GM23338 (cell line): ENCODE measurements around the gene TTLL3. TPM values are rescaled to one million over a fixed set of nuclear protein-coding genes. Genes with fewer than 3 reads are reported as not detected.

ENCODE experiments used
- ATAC-seq: fragments of 200-7000 bp; cut with Tn5 transposase; 3 replicates; pipeline ENCODE4 v1.9.1; 2020
- DNase-seq: peaks from one replicate; pipeline ENCODE4 v3.0.0-alpha.2; 2015; ENCODE audit warnings: low spot score
- H2AFZ ChIP-seq: fragments of 200-600 bp; sonication (generic); 2 replicates; pipeline ENCODE4 v1.8.0; 2016; ENCODE audit warnings: antibody characterized with exemption, mild to moderate bottlenecking, moderate library complexity
- H3F3A ChIP-seq: fragments of 200-600 bp; sonication (generic); replicated peaks from 2 replicates; pipeline ENCODE4 v1.8.0; 2017; ENCODE audit warnings: antibody characterized with exemption, mixed run types, low read depth
- H3K27ac ChIP-seq: fragments of 200-600 bp; sonication (generic); 2 replicates; pipeline ENCODE4 v1.6.1; 2016; ENCODE audit warnings: low read depth
- H3K27me3 ChIP-seq: fragments of 200-600 bp; sonication (generic); 2 replicates; pipeline ENCODE4 v1.8.0; 2016; ENCODE audit warnings: mild to moderate bottlenecking, mixed run types, moderate library complexity; ENCODE audit not compliant: insufficient read depth
- H3K36me3 ChIP-seq: fragments of 200-600 bp; sonication (generic); 2 replicates; pipeline ENCODE4 v1.8.0; 2016; ENCODE audit warnings: mild to moderate bottlenecking; ENCODE audit not compliant: insufficient read depth
- H3K4me1 ChIP-seq: fragments of 200-600 bp; sonication (generic); 2 replicates; pipeline ENCODE4 v1.8.0; 2016; ENCODE audit warnings: mild to moderate bottlenecking, moderate library complexity; ENCODE audit not compliant: insufficient read depth
- H3K4me2 ChIP-seq: fragments of 200-600 bp; sonication (generic); 2 replicates; pipeline ENCODE4 v1.7.1; 2017; ENCODE audit warnings: mixed run types
- H3K4me3 ChIP-seq: fragments of 200-600 bp; sonication (generic); 2 replicates; pipeline ENCODE4 v1.6.1; 2016; ENCODE audit warnings: mixed run types
- H3K79me2 ChIP-seq: fragments of 200-600 bp; sonication (generic); replicated peaks from 2 replicates; pipeline ENCODE4 v1.8.0; 2017; ENCODE audit warnings: mild to moderate bottlenecking; ENCODE audit not compliant: insufficient read depth
- H3K9me2 ChIP-seq: fragments of 200-600 bp; sonication (generic); 2 replicates; pipeline ENCODE4 v1.8.0; 2017; ENCODE audit not compliant: insufficient read depth
- H4K20me1 ChIP-seq: fragments of 200-600 bp; sonication (generic); replicated peaks from 2 replicates; pipeline ENCODE4 v1.8.0; 2017; ENCODE audit warnings: mild to moderate bottlenecking; ENCODE audit not compliant: insufficient read depth
- H3K27ac Mint-ChIP-seq: 2 replicates; pipeline ENCODE4 v1.8.0; 2020; ENCODE audit warnings: inconsistent platforms, mild to moderate bottlenecking, moderate library complexity, mixed read lengths
- H3K27me3 Mint-ChIP-seq: 3 replicates; pipeline ENCODE4 v1.8.0; 2022; ENCODE audit warnings: low read depth, mild to moderate bottlenecking, moderate library complexity, mixed read lengths, inconsistent platforms; ENCODE audit not compliant: insufficient read depth, poor library complexity
- H3K36me3 Mint-ChIP-seq: 3 replicates; pipeline ENCODE4 v1.8.0; 2021; ENCODE audit warnings: low read depth, mild to moderate bottlenecking, inconsistent platforms, moderate library complexity, mixed read lengths
- H3K4me1 Mint-ChIP-seq: 3 replicates; pipeline ENCODE4 v1.8.0; 2020; ENCODE audit warnings: mild to moderate bottlenecking, inconsistent platforms, mixed read lengths
- H3K4me3 Mint-ChIP-seq: 3 replicates; pipeline ENCODE4 v1.8.0; 2021; ENCODE audit warnings: moderate library complexity, mild to moderate bottlenecking, inconsistent platforms, mixed read lengths
- H3K9me3 Mint-ChIP-seq: 3 replicates; pipeline ENCODE4 v1.8.0; 2020; ENCODE audit warnings: moderate library complexity, mild to moderate bottlenecking, inconsistent platforms, mixed read lengths
- CREB1 ChIP-seq: fragments of 250-450 bp; sonication (Bioruptor Pico); IDR thresholded peaks from 2 replicates; pipeline ENCODE4 v1.5.0; 2020; ENCODE audit warnings: low read depth, mild to moderate bottlenecking, moderate library complexity
- CTCF ChIP-seq, 2 experiments: fragments of 200-600 bp in 1 of 2; sonication (generic) in 1 of 2; conservative IDR thresholded peaks; 2 replicates each; pipeline versions ENCODE4 v1.5.1 to v1.6.1; 2016 to 2017; ENCODE audit warnings: antibody characterized with exemption in 2 of 2, low read depth in 2 of 2, mild to moderate bottlenecking in 2 of 2, moderate library complexity in 1 of 2
- EZH2 ChIP-seq: fragments of 200-600 bp; sonication (generic); IDR thresholded peaks from one replicate; pipeline ENCODE4 v1.8.0; 2017; ENCODE audit warnings: antibody characterized with exemption, mild to moderate bottlenecking, low read depth; ENCODE audit not compliant: unreplicated experiment
- EZH2phosphoT487 ChIP-seq: fragments of 200-600 bp; sonication (generic); IDR thresholded peaks from one replicate; pipeline ENCODE4 v1.8.1; 2018; ENCODE audit warnings: antibody characterized with exemption; ENCODE audit not compliant: unreplicated experiment
- NANOG ChIP-seq: IDR thresholded peaks from 2 replicates; pipeline ENCODE4 v1.6.1; 2016; ENCODE audit warnings: antibody characterized with exemption, borderline replicate concordance
- POLR2AphosphoS5 ChIP-seq: IDR thresholded peaks from 2 replicates; pipeline ENCODE4 v1.6.1; 2016; ENCODE audit warnings: antibody characterized with exemption, low read depth
- STAT1 ChIP-seq: IDR thresholded peaks from one replicate; pipeline ENCODE4 v1.6.1; 2016; ENCODE audit warnings: antibody characterized with exemption; ENCODE audit not compliant: unreplicated experiment
- ZNF114 ChIP-seq: fragments of 250-450 bp; sonication (Bioruptor Pico); IDR thresholded peaks from 2 replicates; pipeline ENCODE4 v1.5.0; 2020; ENCODE audit warnings: mild to moderate bottlenecking, moderate library complexity
- polyA plus RNA-seq: library from polyadenylated mRNA; unstranded; fragments of >200 nt; fragmentation: Nextera tagmentation; extraction: Ambion mirVana; gene quantifications from 2 replicates; pipeline ENCODE4 v1.2.1, GENCODE V29; 2016
- total RNA-seq: library from RNA; depleted of rRNA; stranded (reverse); fragments of >200 nt; shearing (Covaris generic); gene quantifications from 2 replicates; pipeline ENCODE4 v1.2.3, GENCODE V29; 2014
- TF ChIP-seq, protein P1 (sequence below): IDR thresholded peaks from one replicate; pipeline ENCODE4 v1.6.1; 2018; ENCODE audit warnings: antibody characterized with exemption; ENCODE audit not compliant: unreplicated experiment
- TF ChIP-seq, protein P2 (sequence below): IDR thresholded peaks from 2 replicates; pipeline ENCODE4 v1.6.1; 2016; ENCODE audit warnings: antibody characterized with exemption

TTLL3 gene
- total and polyA plus RNA-seq, 2 experiments from 2014 or later = 3.7 to 5.3 TPM

DNA sequence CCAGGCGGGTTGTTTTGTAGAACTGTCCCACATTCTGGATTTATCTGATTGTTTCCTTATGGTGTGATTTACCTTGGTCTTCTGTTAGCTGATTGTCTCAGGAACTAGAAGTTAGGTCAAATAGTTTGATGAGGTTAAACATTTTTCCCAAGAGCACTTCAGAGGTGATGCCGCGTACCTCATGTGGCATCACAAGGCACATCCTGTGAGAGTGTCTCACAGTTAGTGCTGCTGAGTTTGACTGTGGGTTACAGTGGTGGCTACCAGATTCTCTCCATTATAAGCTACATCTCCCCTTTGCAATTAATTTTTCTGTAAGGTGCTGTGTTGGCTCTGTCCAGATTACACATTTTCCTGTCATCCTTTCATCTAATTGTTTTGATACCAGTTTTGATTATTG, 21.2 kb downstream of the TTLL3 start (continued):
- TF ChIP-seq, protein P1, sequence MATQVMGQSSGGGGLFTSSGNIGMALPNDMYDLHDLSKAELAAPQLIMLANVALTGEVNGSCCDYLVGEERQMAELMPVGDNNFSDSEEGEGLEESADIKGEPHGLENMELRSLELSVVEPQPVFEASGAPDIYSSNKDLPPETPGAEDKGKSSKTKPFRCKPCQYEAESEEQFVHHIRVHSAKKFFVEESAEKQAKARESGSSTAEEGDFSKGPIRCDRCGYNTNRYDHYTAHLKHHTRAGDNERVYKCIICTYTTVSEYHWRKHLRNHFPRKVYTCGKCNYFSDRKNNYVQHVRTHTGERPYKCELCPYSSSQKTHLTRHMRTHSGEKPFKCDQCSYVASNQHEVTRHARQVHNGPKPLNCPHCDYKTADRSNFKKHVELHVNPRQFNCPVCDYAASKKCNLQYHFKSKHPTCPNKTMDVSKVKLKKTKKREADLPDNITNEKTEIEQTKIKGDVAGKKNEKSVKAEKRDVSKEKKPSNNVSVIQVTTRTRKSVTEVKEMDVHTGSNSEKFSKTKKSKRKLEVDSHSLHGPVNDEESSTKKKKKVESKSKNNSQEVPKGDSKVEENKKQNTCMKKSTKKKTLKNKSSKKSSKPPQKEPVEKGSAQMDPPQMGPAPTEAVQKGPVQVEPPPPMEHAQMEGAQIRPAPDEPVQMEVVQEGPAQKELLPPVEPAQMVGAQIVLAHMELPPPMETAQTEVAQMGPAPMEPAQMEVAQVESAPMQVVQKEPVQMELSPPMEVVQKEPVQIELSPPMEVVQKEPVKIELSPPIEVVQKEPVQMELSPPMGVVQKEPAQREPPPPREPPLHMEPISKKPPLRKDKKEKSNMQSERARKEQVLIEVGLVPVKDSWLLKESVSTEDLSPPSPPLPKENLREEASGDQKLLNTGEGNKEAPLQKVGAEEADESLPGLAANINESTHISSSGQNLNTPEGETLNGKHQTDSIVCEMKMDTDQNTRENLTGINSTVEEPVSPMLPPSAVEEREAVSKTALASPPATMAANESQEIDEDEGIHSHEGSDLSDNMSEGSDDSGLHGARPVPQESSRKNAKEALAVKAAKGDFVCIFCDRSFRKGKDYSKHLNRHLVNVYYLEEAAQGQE = no peak
- no peak for TF ChIP-seq CTCF (conservative IDR thresholded peaks at IDR 0.05; ENCODE audit: low read depth in 2 of 2)
- TF ChIP-seq, protein P2, sequence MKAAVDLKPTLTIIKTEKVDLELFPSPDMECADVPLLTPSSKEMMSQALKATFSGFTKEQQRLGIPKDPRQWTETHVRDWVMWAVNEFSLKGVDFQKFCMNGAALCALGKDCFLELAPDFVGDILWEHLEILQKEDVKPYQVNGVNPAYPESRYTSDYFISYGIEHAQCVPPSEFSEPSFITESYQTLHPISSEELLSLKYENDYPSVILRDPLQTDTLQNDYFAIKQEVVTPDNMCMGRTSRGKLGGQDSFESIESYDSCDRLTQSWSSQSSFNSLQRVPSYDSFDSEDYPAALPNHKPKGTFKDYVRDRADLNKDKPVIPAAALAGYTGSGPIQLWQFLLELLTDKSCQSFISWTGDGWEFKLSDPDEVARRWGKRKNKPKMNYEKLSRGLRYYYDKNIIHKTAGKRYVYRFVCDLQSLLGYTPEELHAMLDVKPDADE = no peak
- no peak for TF ChIP-seq ZNF114 (CRISPR knock-in tag)

DNA sequence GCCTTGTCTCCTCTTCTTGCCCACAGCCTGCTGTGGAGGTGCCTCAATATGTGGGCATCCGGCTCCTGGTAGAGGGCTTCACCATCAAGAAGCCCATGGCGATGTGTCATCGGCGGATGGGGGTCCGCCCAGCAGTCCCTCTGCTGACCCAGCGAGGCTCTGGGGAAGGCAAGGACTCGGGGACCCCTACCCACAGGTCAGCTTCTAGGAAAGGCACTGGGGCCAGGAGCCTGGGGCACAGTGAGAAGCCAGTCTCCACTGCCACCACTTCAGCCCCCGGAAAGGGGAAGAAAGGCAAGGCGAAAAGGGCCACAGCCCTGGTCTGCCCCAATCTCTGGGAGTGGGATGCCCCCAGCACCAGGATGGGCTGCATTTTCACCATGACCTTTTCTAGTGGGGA, 23.0 kb downstream of the TTLL3 start:
- ATAC-seq (no peak), DNase-seq (no peak)
- Histone ChIP-seq H3K9me2 (no peaks in the 10 kb centered on the region), H3K4me2 (no peak overlapping the region), H2AFZ (no peak overlapping the region), H3K27ac (no peak overlapping the region), H4K20me1 (no peaks in the 10 kb centered on the region; the same call in 1 of the 2 replicates), H3K79me2 (no peaks in the 10 kb centered on the region), H3K4me3 (no peak overlapping the region), H3K27me3 (no peaks in the 10 kb centered on the region), H3K4me1 (no peaks in the 10 kb centered on the region), H3K36me3 (no peaks in the 10 kb centered on the region), H3F3A (no peaks in the 10 kb centered on the region)
- Mint-ChIP-seq H3K4me1 (no peaks in the 10 kb centered on the region), H3K27me3 (peaks cover 8% of the 10 kb centered on the region), H3K36me3 (peaks cover 7% of the 10 kb centered on the region), H3K4me3 (no peak overlapping the region), H3K27ac (no peak overlapping the region), H3K9me3 (no peaks in the 10 kb centered on the region)
- TF ChIP-seq ZNF114 (CRISPR knock-in tag) = no peak
- TF ChIP-seq NANOG = no peak
- TF ChIP-seq, protein P1 = no peak
- TF ChIP-seq EZH2 = no peak
- no peak for TF ChIP-seq CTCF (conservative IDR thresholded peaks at IDR 0.05; ENCODE audit: low read depth in 2 of 2)
- TF ChIP-seq, protein P2 = no peak
- no peak for TF ChIP-seq CREB1 (CRISPR knock-in tag)
- TF ChIP-seq EZH2phosphoT487 = no peak
- TF ChIP-seq STAT1 = no peak
- TF ChIP-seq POLR2AphosphoS5 = no peak
